Upper lobe of left lung (tissue), 6 donors: Measurements from ENCODE around the gene BCL2A1. TPM values are rescaled to one million over a fixed set of nuclear protein-coding genes. Genes with fewer than 3 reads are reported as not detected.
"Not testable (repeated sequence)": the region's sequence is repeated elsewhere in the genome, so short reads cannot be mapped to it uniquely, and the experiment has no call there.

ENCODE experiments used
- ATAC-seq, 2 donors: fragments of 200-7000 bp; cut with Tn5 transposase; one replicate each; pipeline ENCODE4 v1.9.1; 2022; ENCODE audit warnings: mild to moderate bottlenecking in 2 of 2, moderate library complexity in 2 of 2; ENCODE audit not compliant: low FRiP score in 2 of 2
- DNase-seq, 2 donors: peaks; one replicate each; pipeline ENCODE4 v3.0.0-alpha.2; 2019 to 2020
- H3K27ac ChIP-seq, 4 donors: fragments of 200-600 bp; sonication (generic); one replicate each; pipeline ENCODE4 v1.5.1; 2016 to 2019
- H3K27me3 ChIP-seq, 4 donors: fragments of 200-600 bp; sonication (generic); one replicate each; pipeline ENCODE4 v1.5.1; 2017 to 2019
- H3K36me3 ChIP-seq, 4 donors: fragments of 200-600 bp; sonication (generic); one replicate each; pipeline ENCODE4 v1.5.1; 2016 to 2019
- H3K4me1 ChIP-seq, 4 donors: fragments of 200-600 bp; sonication (generic); one replicate each; pipeline ENCODE4 v1.5.1; 2018 to 2019
- H3K4me3 ChIP-seq, 4 donors: fragments of 200-600 bp; sonication (generic); one replicate each; pipeline ENCODE4 v1.5.1; 2017 to 2019; ENCODE audit warnings: mild to moderate bottlenecking in 2 of 4, moderate library complexity in 1 of 4
- H3K9me3 ChIP-seq, 4 donors: fragments of 200-600 bp; sonication (generic); one replicate each; pipeline ENCODE4 v1.5.1; 2018 to 2019
- EP300 ChIP-seq, 4 donors: sonication (generic); formaldehyde crosslinking; IDR thresholded peaks; one replicate each; pipeline ENCODE4 v1.5.1; 2017; ENCODE audit warnings: antibody characterized with exemption in 4 of 4, control low read depth in 2 of 4
- POLR2A ChIP-seq, 4 donors: fragments of 450-650 bp; IDR thresholded peaks; one replicate each; pipeline ENCODE4 v1.5.1; 2016 to 2017; ENCODE audit warnings: antibody characterized with exemption in 4 of 4, mild to moderate bottlenecking in 2 of 4
- POLR2AphosphoS5 ChIP-seq, 2 donors: sonication (generic); formaldehyde crosslinking; IDR thresholded peaks; one replicate each; pipeline ENCODE4 v1.5.1; 2017; ENCODE audit warnings: antibody characterized with exemption in 2 of 2
- WGBS, 2 donors: methylation state at CpG; one replicate each; pipeline ENCODE4 v1.1.5; 2017 to 2018; 5-methylcytosine and 5-hydroxymethylcytosine counted together
- total RNA-seq, 6 donors: library from RNA; depleted of rRNA in 4 of 6; stranded (reverse); fragments of >200 nt in 4 of 6; gene quantifications; one replicate each; pipeline versions ENCODE4 v1.1.0 to v1.2.1, GENCODE V29; 2016 to 2021
- TF ChIP-seq, protein P1 (sequence below), 6 experiments: fragments of 450-650 bp in 4 of 6; fragments of 200-600 bp in 2 of 6; sonication (generic) in 2 of 6; IDR thresholded peaks; one replicate each; pipeline ENCODE4 v1.5.1; 2016 to 2019; ENCODE audit warnings: antibody characterized with exemption in 6 of 6
- donor health status: DM: no; HTN: no; CAD: no; lungs with moderate emphysema.
- donor health status: DM: no; HTN: yes; CAD: no; lungs with severe emphysema.

Gene BCL2A1
- total RNA-seq, 6 donors from 2014 or later, result 11.5 to 81.9 (median 43.7) TPM

DNA sequence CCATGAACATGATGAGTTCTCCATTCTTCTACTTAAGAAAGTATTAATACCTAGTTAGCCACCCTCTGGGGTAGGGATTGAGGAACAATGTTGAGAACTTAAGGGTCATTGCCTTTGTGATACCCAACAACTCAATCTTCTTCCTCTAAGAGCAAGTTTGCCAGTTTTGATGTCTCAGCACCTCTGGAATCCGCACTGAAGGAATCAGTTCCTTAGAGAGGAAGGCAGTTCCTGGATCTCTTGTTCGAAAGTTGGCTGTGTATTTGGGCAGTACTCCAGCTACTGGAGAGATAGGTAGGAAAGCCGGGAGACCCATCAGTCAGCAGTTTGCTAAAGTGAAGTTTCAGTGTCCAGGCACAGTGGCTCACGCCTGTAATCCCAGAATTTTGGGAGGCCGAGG lies 38.5 kb downstream of the BCL2A1 start:
- TF ChIP-seq EP300 (IDR thresholded peaks at IDR 0.05), result no peak
- TF ChIP-seq POLR2A (IDR thresholded peaks at IDR 0.05), result no peak
- TF ChIP-seq, protein P1, sequence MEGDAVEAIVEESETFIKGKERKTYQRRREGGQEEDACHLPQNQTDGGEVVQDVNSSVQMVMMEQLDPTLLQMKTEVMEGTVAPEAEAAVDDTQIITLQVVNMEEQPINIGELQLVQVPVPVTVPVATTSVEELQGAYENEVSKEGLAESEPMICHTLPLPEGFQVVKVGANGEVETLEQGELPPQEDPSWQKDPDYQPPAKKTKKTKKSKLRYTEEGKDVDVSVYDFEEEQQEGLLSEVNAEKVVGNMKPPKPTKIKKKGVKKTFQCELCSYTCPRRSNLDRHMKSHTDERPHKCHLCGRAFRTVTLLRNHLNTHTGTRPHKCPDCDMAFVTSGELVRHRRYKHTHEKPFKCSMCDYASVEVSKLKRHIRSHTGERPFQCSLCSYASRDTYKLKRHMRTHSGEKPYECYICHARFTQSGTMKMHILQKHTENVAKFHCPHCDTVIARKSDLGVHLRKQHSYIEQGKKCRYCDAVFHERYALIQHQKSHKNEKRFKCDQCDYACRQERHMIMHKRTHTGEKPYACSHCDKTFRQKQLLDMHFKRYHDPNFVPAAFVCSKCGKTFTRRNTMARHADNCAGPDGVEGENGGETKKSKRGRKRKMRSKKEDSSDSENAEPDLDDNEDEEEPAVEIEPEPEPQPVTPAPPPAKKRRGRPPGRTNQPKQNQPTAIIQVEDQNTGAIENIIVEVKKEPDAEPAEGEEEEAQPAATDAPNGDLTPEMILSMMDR (IDR thresholded peaks at IDR 0.05), result no peak
- no peak for TF ChIP-seq POLR2AphosphoS5 (IDR thresholded peaks at IDR 0.05)
- no peaks in the 10 kb centered on the region for H3K4me1 ChIP-seq
- DNase-seq (no peak), ATAC-seq (peak in 1 of 2 donors; percentile 57)
- no peaks in the 10 kb centered on the region for H3K27me3 ChIP-seq
- no peaks in the 10 kb centered on the region for H3K9me3 ChIP-seq
- H3K36me3 ChIP-seq, result no peaks in the 10 kb centered on the region
- H3K4me3 ChIP-seq, result no peak overlapping the region
- WGBS, 2 donors, result 67 to 76% methylated on average over 5 of the region's 5 CpGs
- H3K27ac ChIP-seq, result no peak overlapping the region

GRCh38 chr15:79930516-79930915 lies 40.5 kb downstream of the BCL2A1 start:
- no peak for DNase-seq
- Histone ChIP-seq H3K4me3 (no peak overlapping the region), H3K27me3 (no peaks in the 10 kb centered on the region), H3K27ac (no peak overlapping the region), H3K36me3 (no peaks in the 10 kb centered on the region), H3K4me1 (no peaks in the 10 kb centered on the region), H3K9me3 (no peaks in the 10 kb centered on the region)
- ATAC-seq, result no peak
- no peak for TF ChIP-seq EP300 (IDR thresholded peaks at IDR 0.05)
- no peak for TF ChIP-seq POLR2AphosphoS5 (IDR thresholded peaks at IDR 0.05)
- no peak for TF ChIP-seq POLR2A (IDR thresholded peaks at IDR 0.05)
- TF ChIP-seq, protein P1 (IDR thresholded peaks at IDR 0.05), result no peak
- 86 to 89% methylated on average over 5 of the region's 5 CpGs for WGBS, 2 donors

GRCh38 chr15:79929412-79929811 lies 41.6 kb downstream of the BCL2A1 start:
- no peak for ATAC-seq

GRCh38 chr15:79926116-79926515 lies 44.9 kb downstream of the BCL2A1 start:
- H3K27me3 ChIP-seq, H3K4me3 ChIP-seq, H3K9me3 ChIP-seq, H3K36me3 ChIP-seq, H3K27ac ChIP-seq, ATAC-seq: not testable (repeated sequence)
- peaks cover 0 to 14% (median 10%) of the 10 kb centered on the region in 4 donors for H3K4me1 ChIP-seq
- peak in 1 of 2 donors; percentile 80 for DNase-seq
- 98 to 100% methylated on average over 7 to 32 of the region's 36 CpGs for WGBS, 2 donors

More at GRCh38 chr15:79929412-79929811, 41.6 kb downstream of the BCL2A1 start:
- H3K36me3 ChIP-seq, result no peaks in the 10 kb centered on the region
- TF ChIP-seq EP300 (IDR thresholded peaks at IDR 0.05) (no peak), POLR2AphosphoS5 (IDR thresholded peaks at IDR 0.05) (no peak), POLR2A (IDR thresholded peaks at IDR 0.05) (no peak)
- TF ChIP-seq, protein P1 (IDR thresholded peaks at IDR 0.05), result no peak
- WGBS, 2 donors, result 79 to 84% methylated on average over 2 of the region's 2 CpGs
- no peaks in the 10 kb centered on the region for H3K9me3 ChIP-seq
- H3K27me3 ChIP-seq, result no peaks in the 10 kb centered on the region
- no peak overlapping the region for H3K27ac ChIP-seq
- no peak for DNase-seq
- H3K4me3 ChIP-seq, result no peak overlapping the region
- peaks cover 0 to 3% (median under 1%) of the 10 kb centered on the region in 4 donors for H3K4me1 ChIP-seq

DNA sequence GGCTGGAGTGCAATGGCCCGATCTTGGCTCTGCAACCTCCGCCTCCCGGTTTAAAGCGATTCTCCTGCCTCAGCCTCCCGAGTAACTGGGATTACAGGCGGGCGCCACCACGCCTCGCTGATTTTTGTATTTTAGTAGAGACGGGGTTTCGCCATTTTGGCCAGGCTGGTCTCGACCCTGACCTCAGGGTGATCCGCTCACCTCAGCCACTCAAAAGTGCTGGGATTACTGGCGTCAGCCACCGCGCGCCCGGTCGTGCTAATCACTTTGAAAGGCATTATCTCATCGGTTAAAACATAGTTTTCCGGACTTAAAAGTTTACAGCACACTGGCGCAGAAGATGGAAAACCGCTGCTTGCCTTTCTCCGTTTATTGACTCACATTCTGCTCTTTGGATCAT lies 46.6 kb downstream of the BCL2A1 start:
- DNase-seq (peak in 1 of 2 donors; percentile 82), ATAC-seq (no peak)
- no peaks in the 10 kb centered on the region for H3K27me3 ChIP-seq
- peaks cover 0 to 19% (median 16%) of the 10 kb centered on the region in 4 donors for H3K36me3 ChIP-seq
- peaks cover 10 to 25% (median 21%) of the 10 kb centered on the region in 4 donors for H3K9me3 ChIP-seq
- WGBS, 2 donors, result 94% methylated on average over 24 of the region's 24 CpGs
- peak overlapping the region; percentile 93 to 99 (median 97) for H3K27ac ChIP-seq
- TF ChIP-seq, protein P1 (IDR thresholded peaks at IDR 0.05), result no peak
- TF ChIP-seq POLR2A (IDR thresholded peaks at IDR 0.05) (no peak), EP300 (IDR thresholded peaks at IDR 0.05) (no peak), POLR2AphosphoS5 (IDR thresholded peaks at IDR 0.05) (no peak)
- peak overlapping the region; percentile 64 to 98 (median 86) for H3K4me3 ChIP-seq
- H3K4me1 ChIP-seq, result peaks cover 0 to 14% (median 10%) of the 10 kb centered on the region in 4 donors
